HCT116 (cell line): ENCODE results near the gene NACAD. TPM values are rescaled to one million over a fixed set of nuclear protein-coding genes. Genes with fewer than 3 reads are reported as not detected.

Experiments used
- CBX3 ChIP-seq: IDR thresholded peaks from 2 replicates; pipeline ENCODE4 v1.6.1; 2012; ENCODE audit warnings: low read depth
- CEBPB ChIP-seq: IDR thresholded peaks from 2 replicates; pipeline ENCODE4 v1.6.1; 2012; ENCODE audit warnings: low read depth
- TCF7L2 ChIP-seq: IDR thresholded peaks from 2 replicates; pipeline ENCODE4 v1.7.0; 2011; ENCODE audit warnings: borderline replicate concordance, inconsistent platforms; ENCODE audit not compliant: insufficient read depth, insufficient read length; ENCODE audit errors: extremely low read depth
- ZFX ChIP-seq: fragments of 450-650 bp; IDR thresholded peaks from 2 replicates; pipeline ENCODE4 v1.6.1; 2017
- total RNA-seq: library from RNA; stranded (reverse); gene quantifications from one replicate; pipeline ENCODE4 v1.2.1, GENCODE V29; 2021; ENCODE audit not compliant: unreplicated experiment
- TF ChIP-seq, protein P1 (sequence below), 3 experiments: fragments of 200-600 bp in 1 of 3; sonication (generic) in 1 of 3; IDR thresholded peaks in 2 of 3; conservative IDR thresholded peaks in 1 of 3; 2 replicates each; pipeline ENCODE4 v1.5.1; 2012 to 2017; ENCODE audit warnings: low read depth in 2 of 3, low read length in 2 of 3, antibody characterized with exemption in 1 of 3, borderline replicate concordance in 1 of 3, control low read depth in 1 of 3, mild to moderate bottlenecking in 1 of 3, mixed read lengths in 1 of 3, mixed run types in 1 of 3, moderate library complexity in 1 of 3; ENCODE audit not compliant: insufficient read depth in 1 of 3
- TF ChIP-seq, protein P2 (sequence below): IDR thresholded peaks from 2 replicates; pipeline ENCODE4 v1.6.1; 2012; ENCODE audit warnings: low read depth
- TF ChIP-seq, protein P3 (sequence below): IDR thresholded peaks from 2 replicates; pipeline ENCODE4 v1.6.1; 2012

Gene NACAD
- total RNA-seq, 1 experiment from 2014 or later = 0.05 TPM

- TF ChIP-seq, protein P1, sequence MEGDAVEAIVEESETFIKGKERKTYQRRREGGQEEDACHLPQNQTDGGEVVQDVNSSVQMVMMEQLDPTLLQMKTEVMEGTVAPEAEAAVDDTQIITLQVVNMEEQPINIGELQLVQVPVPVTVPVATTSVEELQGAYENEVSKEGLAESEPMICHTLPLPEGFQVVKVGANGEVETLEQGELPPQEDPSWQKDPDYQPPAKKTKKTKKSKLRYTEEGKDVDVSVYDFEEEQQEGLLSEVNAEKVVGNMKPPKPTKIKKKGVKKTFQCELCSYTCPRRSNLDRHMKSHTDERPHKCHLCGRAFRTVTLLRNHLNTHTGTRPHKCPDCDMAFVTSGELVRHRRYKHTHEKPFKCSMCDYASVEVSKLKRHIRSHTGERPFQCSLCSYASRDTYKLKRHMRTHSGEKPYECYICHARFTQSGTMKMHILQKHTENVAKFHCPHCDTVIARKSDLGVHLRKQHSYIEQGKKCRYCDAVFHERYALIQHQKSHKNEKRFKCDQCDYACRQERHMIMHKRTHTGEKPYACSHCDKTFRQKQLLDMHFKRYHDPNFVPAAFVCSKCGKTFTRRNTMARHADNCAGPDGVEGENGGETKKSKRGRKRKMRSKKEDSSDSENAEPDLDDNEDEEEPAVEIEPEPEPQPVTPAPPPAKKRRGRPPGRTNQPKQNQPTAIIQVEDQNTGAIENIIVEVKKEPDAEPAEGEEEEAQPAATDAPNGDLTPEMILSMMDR (IDR thresholded peaks at IDR 0.05 in 2 of 3, conservative IDR thresholded peaks at IDR 0.05 in 1 of 3; ENCODE audit: borderline replicate concordance in 1 of 3, insufficient read depth in 1 of 3, low read depth in 2 of 3, low read length in 2 of 3) = no peak
- no peak for TF ChIP-seq TCF7L2
- TF ChIP-seq, protein P2, sequence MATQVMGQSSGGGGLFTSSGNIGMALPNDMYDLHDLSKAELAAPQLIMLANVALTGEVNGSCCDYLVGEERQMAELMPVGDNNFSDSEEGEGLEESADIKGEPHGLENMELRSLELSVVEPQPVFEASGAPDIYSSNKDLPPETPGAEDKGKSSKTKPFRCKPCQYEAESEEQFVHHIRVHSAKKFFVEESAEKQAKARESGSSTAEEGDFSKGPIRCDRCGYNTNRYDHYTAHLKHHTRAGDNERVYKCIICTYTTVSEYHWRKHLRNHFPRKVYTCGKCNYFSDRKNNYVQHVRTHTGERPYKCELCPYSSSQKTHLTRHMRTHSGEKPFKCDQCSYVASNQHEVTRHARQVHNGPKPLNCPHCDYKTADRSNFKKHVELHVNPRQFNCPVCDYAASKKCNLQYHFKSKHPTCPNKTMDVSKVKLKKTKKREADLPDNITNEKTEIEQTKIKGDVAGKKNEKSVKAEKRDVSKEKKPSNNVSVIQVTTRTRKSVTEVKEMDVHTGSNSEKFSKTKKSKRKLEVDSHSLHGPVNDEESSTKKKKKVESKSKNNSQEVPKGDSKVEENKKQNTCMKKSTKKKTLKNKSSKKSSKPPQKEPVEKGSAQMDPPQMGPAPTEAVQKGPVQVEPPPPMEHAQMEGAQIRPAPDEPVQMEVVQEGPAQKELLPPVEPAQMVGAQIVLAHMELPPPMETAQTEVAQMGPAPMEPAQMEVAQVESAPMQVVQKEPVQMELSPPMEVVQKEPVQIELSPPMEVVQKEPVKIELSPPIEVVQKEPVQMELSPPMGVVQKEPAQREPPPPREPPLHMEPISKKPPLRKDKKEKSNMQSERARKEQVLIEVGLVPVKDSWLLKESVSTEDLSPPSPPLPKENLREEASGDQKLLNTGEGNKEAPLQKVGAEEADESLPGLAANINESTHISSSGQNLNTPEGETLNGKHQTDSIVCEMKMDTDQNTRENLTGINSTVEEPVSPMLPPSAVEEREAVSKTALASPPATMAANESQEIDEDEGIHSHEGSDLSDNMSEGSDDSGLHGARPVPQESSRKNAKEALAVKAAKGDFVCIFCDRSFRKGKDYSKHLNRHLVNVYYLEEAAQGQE = no peak
- TF ChIP-seq, protein P3, sequence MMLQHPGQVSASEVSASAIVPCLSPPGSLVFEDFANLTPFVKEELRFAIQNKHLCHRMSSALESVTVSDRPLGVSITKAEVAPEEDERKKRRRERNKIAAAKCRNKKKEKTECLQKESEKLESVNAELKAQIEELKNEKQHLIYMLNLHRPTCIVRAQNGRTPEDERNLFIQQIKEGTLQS = no peak
- TF ChIP-seq CBX3 = no peak
- no peak for TF ChIP-seq ZFX
- no peak for TF ChIP-seq CEBPB
Observed at GRCh38 chr7:45092100-45092930, 3.5 kb upstream of the NACAD start (continued).
